Tibial artery (tissue), 4 donors: ENCODE data around the gene VTCN1.

Experiments used
- DNase-seq, 2 donors: peaks; one replicate each; pipeline ENCODE4 v3.0.0-alpha.2; 2019
- H3K27ac ChIP-seq, 2 donors: fragments of 200-600 bp; sonication (generic) in 1 of 2; 1 replicate in 1 of 2; 2 replicates in 1 of 2; pipeline ENCODE4 v1.5.1; 2018 to 2019; ENCODE audit warnings: mild to moderate bottlenecking in 1 of 2
- H3K27me3 ChIP-seq, 2 donors: fragments of 200-600 bp; sonication (generic) in 1 of 2; one replicate each; pipeline versions ENCODE4 v1.5.1 to v1.6.0; 2016 to 2019
- H3K36me3 ChIP-seq, 3 donors: fragments of 200-600 bp; sonication (generic) in 2 of 3; one replicate each; pipeline ENCODE4 v1.5.1; 2016 to 2019; ENCODE audit warnings: mild to moderate bottlenecking in 2 of 3
- H3K4me1 ChIP-seq, 4 donors: fragments of 200-600 bp; sonication (generic) in 2 of 4; 1 replicate in 3 of 4; 2 replicates in 1 of 4; pipeline ENCODE4 v1.5.1; 2016 to 2019
- H3K4me3 ChIP-seq, 2 donors: fragments of 200-600 bp; sonication (generic) in 1 of 2; 1 replicate in 1 of 2; 2 replicates in 1 of 2; pipeline ENCODE4 v1.5.1; 2018 to 2019; ENCODE audit warnings: mild to moderate bottlenecking in 2 of 2
- H3K9me3 ChIP-seq, 3 donors: fragments of 200-600 bp; sonication (generic) in 1 of 3; one replicate each; pipeline ENCODE4 v1.5.1; 2016 to 2019
- intact Hi-C: fragments of 100-400 bp; cut with DNase I; formaldehyde crosslinking; loops from one replicate; pipeline ENCODE4 v1.15.0; 2023; ENCODE audit warnings: low total_unique reads
- TF ChIP-seq, protein P1 (sequence below), 2 experiments: fragments of 200-600 bp in 1 of 2; fragments of 450-650 bp in 1 of 2; IDR thresholded peaks; one replicate each; pipeline ENCODE4 v1.5.1; 2017 to 2019; ENCODE audit warnings: antibody characterized with exemption in 2 of 2, mild to moderate bottlenecking in 1 of 2, moderate library complexity in 1 of 2

The VTCN1 gene

DNA sequence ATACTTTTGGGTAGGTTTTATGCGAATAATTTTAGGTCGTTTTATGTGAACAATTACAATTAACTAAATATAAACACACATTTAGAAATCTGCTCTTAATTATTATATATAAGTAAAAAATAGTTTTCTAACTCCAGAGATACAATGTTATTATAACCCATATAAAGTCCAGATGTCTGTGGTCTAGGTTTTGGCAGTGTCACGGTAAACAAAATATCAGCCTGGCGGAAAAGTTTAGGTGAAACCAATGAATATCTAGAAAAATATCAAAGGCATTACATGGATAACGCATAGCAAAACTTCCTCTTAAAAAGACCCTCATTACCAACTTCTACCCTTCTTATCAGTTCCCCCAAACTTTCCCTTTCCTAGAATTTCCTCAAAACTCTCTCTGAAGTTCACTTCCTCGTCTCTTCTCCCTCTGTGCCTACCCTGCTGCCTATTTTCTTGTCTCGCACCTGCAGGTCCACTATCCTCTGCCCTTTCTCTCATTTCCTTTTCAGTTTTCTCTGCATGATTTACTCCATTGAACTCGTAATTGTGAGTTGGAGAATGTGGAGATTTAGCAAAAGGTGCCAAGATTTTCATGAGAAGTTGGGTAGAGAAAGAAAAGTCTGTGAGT, 21.8 kb downstream of the VTCN1 start:
- no peaks in the 10 kb centered on the region for H3K9me3 ChIP-seq
- DNase-seq: no peak
- no peaks in the 10 kb centered on the region for H3K4me1 ChIP-seq
- no peak overlapping the region for H3K4me3 ChIP-seq
- no peaks in the 10 kb centered on the region for H3K36me3 ChIP-seq
- H3K27ac ChIP-seq: no peak overlapping the region
- intact Hi-C loops: no loop called here
- no peaks in the 10 kb centered on the region for H3K27me3 ChIP-seq
- TF ChIP-seq, protein P1, sequence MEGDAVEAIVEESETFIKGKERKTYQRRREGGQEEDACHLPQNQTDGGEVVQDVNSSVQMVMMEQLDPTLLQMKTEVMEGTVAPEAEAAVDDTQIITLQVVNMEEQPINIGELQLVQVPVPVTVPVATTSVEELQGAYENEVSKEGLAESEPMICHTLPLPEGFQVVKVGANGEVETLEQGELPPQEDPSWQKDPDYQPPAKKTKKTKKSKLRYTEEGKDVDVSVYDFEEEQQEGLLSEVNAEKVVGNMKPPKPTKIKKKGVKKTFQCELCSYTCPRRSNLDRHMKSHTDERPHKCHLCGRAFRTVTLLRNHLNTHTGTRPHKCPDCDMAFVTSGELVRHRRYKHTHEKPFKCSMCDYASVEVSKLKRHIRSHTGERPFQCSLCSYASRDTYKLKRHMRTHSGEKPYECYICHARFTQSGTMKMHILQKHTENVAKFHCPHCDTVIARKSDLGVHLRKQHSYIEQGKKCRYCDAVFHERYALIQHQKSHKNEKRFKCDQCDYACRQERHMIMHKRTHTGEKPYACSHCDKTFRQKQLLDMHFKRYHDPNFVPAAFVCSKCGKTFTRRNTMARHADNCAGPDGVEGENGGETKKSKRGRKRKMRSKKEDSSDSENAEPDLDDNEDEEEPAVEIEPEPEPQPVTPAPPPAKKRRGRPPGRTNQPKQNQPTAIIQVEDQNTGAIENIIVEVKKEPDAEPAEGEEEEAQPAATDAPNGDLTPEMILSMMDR (IDR thresholded peaks at IDR 0.05): no peak

DNA sequence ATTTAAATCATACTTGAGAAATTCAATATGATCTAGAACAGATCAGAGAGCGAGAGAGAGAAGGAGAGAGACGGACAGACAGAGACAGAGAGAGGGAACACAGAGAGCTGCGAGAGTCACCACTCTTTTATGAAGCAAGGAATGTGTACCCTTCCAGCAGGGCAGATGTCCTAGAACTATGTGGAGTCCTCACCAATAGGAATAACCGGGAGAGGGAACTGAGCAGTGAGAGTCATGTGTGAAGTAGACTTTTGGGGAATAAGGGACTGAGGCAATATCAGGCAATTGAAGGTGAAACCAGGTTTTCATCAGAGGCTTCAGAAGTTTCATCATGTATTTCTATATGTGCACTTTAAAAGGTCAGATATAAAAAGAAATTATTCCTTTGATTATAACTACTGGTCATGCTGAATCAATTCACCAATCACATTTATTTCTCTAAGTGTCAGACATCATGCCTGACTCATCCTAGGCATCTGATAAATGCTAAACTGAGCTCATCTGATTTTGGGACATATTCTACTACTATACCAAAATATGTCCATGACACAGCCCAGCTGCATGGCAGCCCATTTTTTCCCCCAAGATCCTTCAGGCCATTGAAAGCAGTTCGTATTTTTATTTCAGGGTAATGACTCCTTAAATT, 22.4 kb downstream of the VTCN1 start:
- TF ChIP-seq, protein P1 (IDR thresholded peaks at IDR 0.05): no peak
- Histone ChIP-seq H3K36me3 (no peaks in the 10 kb centered on the region), H3K9me3 (no peaks in the 10 kb centered on the region), H3K27ac (no peak overlapping the region), H3K4me1 (no peaks in the 10 kb centered on the region), H3K4me3 (no peak overlapping the region), H3K27me3 (no peaks in the 10 kb centered on the region)
- no peak for DNase-seq
- intact Hi-C loops: no loop called here

DNA sequence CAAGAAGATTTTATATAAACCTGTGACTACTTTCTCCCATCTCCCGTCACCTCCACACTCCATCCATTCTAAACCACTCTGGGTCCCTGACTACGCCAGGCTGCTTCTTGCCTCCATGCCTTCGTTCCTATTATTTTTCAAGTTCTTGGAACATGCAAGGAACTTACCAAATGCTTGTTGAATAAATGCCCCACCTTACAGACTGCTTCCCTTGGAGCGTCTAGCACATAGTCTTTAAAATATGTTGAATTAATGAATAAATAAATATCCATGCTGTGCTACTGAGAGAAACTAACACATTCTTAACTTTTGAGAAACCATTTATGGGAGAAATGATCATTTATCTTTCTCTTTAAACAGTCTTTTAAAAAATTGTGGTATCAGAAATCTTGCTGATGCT, 27.6 kb downstream of the VTCN1 start:
- TF ChIP-seq, protein P1 (IDR thresholded peaks at IDR 0.05): no peak
- H3K9me3 ChIP-seq: no peaks in the 10 kb centered on the region
- no peak for DNase-seq
- intact Hi-C loops: no loop called here
- peaks cover 0 to 5% (median 0%) of the 10 kb centered on the region in 4 donors for H3K4me1 ChIP-seq
- H3K36me3 ChIP-seq: no peaks in the 10 kb centered on the region
- H3K27ac ChIP-seq: no peak overlapping the region
- no peak overlapping the region for H3K4me3 ChIP-seq
- no peaks in the 10 kb centered on the region for H3K27me3 ChIP-seq

DNA sequence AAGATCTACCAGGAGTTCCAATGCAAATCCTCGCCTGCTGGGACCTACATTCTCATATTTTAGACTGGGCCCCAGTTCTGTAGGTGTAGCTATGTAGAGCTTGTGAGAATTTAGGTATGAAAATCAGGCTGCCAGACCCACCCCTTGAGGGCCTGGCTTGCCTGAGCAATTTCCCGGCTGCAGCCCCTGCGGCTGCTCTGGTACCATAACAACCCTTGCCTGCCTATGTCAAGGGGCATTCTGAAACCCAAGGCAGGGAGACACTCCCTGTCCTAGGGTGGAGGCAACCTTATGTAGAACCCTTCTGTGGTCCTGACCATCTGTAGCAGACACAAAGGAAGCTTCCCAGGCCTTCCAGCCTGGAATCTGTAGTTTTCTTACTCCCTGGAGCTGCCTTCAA, 28.4 kb downstream of the VTCN1 start:
- intact Hi-C loops: no loop called here
- Histone ChIP-seq H3K4me3 (no peak overlapping the region), H3K36me3 (no peaks in the 10 kb centered on the region), H3K9me3 (no peaks in the 10 kb centered on the region), H3K4me1 (peaks cover 0 to 5% (median 0%) of the 10 kb centered on the region in 4 donors), H3K27me3 (no peaks in the 10 kb centered on the region), H3K27ac (no peak overlapping the region)
- TF ChIP-seq, protein P1 (IDR thresholded peaks at IDR 0.05): no peak
- DNase-seq: no peak

DNA sequence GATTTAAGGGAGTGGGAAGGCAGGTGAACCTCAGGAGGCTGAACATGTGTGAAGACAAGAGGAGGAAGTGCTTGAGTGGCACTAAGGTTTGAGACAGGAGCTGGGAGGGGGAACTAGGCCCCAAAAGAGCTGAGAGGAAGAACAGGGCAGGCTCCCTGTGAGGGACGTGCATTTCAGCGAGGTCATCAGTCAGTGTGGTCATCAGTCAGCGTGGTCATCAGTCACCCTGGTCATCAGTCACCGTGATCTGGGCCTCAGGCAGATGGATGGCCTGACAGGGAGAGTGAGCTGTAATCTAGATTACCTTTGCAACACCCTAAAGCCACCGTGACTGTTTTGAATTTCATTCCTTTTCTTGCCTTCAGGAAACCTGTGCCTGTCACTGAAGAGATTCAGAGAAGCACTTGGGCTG, 29.1 kb downstream of the VTCN1 start:
- no peaks in the 10 kb centered on the region for H3K27me3 ChIP-seq
- no peak overlapping the region for H3K27ac ChIP-seq
- DNase-seq: no peak
- peaks cover 0 to 5% (median 0%) of the 10 kb centered on the region in 4 donors for H3K4me1 ChIP-seq
- intact Hi-C loops: no loop called here
- H3K36me3 ChIP-seq: no peaks in the 10 kb centered on the region
- H3K4me3 ChIP-seq: no peak overlapping the region
- TF ChIP-seq, protein P1 (IDR thresholded peaks at IDR 0.05): no peak
- no peaks in the 10 kb centered on the region for H3K9me3 ChIP-seq
